CD4-positive, alpha-beta T cell treated with Interleukin-17A for 4 hours (primary cell): ENCODE results near the gene NCF2.

Experiments used
- DNase-seq: peaks from one replicate; pipeline ENCODE4 v3.0.0-alpha.2; 2020; ENCODE audit warnings: mixed read lengths

NCF2 gene

GRCh38 chr1:183582021-183582713 is 8.1 kb downstream of the NCF2 start:
- DNase-seq = no peak

- DNase-seq = peak; percentile 30
Measured at GRCh38 chr1:183580281-183580682, 10.0 kb downstream of the NCF2 start.

GRCh38 chr1:183578856-183579255 is 11.4 kb downstream of the NCF2 start:
- no peak for DNase-seq

- no peak for DNase-seq
Measured at GRCh38 chr1:183577897-183578465, 12.3 kb downstream of the NCF2 start.

GRCh38 chr1:183576537-183576936 is 13.7 kb downstream of the NCF2 start:
- no peak for DNase-seq

GRCh38 chr1:183575606-183576005 is 14.7 kb downstream of the NCF2 start:
- DNase-seq = no peak

- no peak for DNase-seq
Measured at GRCh38 chr1:183572721-183573120, 17.5 kb downstream of the NCF2 start.

GRCh38 chr1:183571678-183572268 is 18.5 kb downstream of the NCF2 start:
- DNase-seq = no peak

GRCh38 chr1:183570451-183570850 is 19.8 kb downstream of the NCF2 start:
- DNase-seq = no peak

- no peak for DNase-seq
Measured at GRCh38 chr1:183569801-183570200, 20.5 kb downstream of the NCF2 start.

GRCh38 chr1:183569141-183569540 is 21.1 kb downstream of the NCF2 start:
- no peak for DNase-seq

- no peak for DNase-seq
Measured at GRCh38 chr1:183568176-183569021, 21.9 kb downstream of the NCF2 start.

- peak; percentile 14 for DNase-seq
Measured at GRCh38 chr1:183567584-183567983, 22.7 kb downstream of the NCF2 start.

GRCh38 chr1:183566026-183566425 is 24.2 kb downstream of the NCF2 start:
- no peak for DNase-seq

- DNase-seq = no peak
Measured at GRCh38 chr1:183565261-183565660, 25.0 kb downstream of the NCF2 start.

- no peak for DNase-seq
Measured at GRCh38 chr1:183562701-183563100, 27.6 kb downstream of the NCF2 start.

GRCh38 chr1:183559061-183559460 is 31.2 kb downstream of the NCF2 start:
- DNase-seq = no peak

GRCh38 chr1:183554577-183554976 is 35.7 kb downstream of the NCF2 start:
- DNase-seq = no peak

GRCh38 chr1:183553764-183554163 is 36.5 kb downstream of the NCF2 start:
- no peak for DNase-seq

GRCh38 chr1:183553331-183553730 is 36.9 kb downstream of the NCF2 start:
- no peak for DNase-seq

GRCh38 chr1:183552891-183553290 is 37.4 kb downstream of the NCF2 start:
- no peak for DNase-seq

GRCh38 chr1:183552441-183552840 is 37.8 kb downstream of the NCF2 start:
- no peak for DNase-seq

- DNase-seq = no peak
Measured at GRCh38 chr1:183551924-183552323, 38.3 kb downstream of the NCF2 start.

- DNase-seq = no peak
Measured at GRCh38 chr1:183550915-183551314, 39.3 kb downstream of the NCF2 start.
